GM12878 (cell line): ENCODE measurements around the gene CSTF1.

Experiments
- ATF7 ChIP-seq: fragments of 450-650 bp; IDR thresholded peaks from 2 replicates; pipeline ENCODE4 v1.6.1; 2016; ENCODE audit warnings: low read depth, mild to moderate bottlenecking
- CHD1 ChIP-seq: IDR thresholded peaks from 2 replicates; pipeline ENCODE4 v1.6.1; 2012; ENCODE audit warnings: low read depth, low read length, improper control_type of control experiment
- CHD2 ChIP-seq: IDR thresholded peaks from 2 replicates; pipeline ENCODE4 v1.6.1; 2011; ENCODE audit warnings: low read depth, low read length, improper control_type of control experiment, borderline replicate concordance
- TF ChIP-seq, protein P1 (sequence below), 3 experiments: IDR thresholded peaks in 2 of 3; conservative IDR thresholded peaks in 1 of 3; 2 replicates each; pipeline ENCODE4 v1.5.1; 2011; ENCODE audit warnings: low read depth in 3 of 3, low read length in 3 of 3, mild to moderate bottlenecking in 3 of 3, control low read depth in 2 of 3, moderate library complexity in 2 of 3, inconsistent platforms in 1 of 3, mixed read lengths in 1 of 3; ENCODE audit not compliant: control insufficient read depth in 2 of 3, insufficient read depth in 1 of 3; ENCODE audit errors: extremely low read depth in 1 of 3
- TF ChIP-seq, protein P2 (sequence below): IDR thresholded peaks from 2 replicates; pipeline ENCODE4 v1.6.1; 2011; ENCODE audit warnings: borderline replicate concordance, low read depth, mild to moderate bottlenecking, moderate library complexity, low read length; ENCODE audit not compliant: insufficient read depth, poor library complexity, severe bottlenecking

DNA sequence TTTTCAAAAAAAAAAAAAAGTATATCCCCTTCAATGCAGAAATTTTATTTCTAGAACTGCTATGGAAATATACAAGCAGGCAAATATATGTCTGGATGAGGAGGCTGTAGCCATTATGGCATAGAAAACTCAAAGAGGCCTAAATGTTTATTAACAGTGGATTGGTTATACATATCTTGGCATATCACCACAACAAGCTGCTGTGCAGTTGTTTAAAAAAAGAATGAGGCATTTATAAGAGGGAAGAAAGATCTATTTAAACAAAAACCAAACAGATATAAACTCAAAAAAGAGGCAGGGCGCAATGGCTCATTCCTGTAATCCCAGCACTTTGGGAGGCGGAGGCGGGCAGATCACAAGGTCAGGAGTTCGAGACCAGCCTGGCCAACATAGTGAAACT is 45.8 kb downstream of the CSTF1 start:
- TF ChIP-seq CHD2 (no peak), ATF7 (no peak), CHD1 (no peak)
- TF ChIP-seq, protein P1, sequence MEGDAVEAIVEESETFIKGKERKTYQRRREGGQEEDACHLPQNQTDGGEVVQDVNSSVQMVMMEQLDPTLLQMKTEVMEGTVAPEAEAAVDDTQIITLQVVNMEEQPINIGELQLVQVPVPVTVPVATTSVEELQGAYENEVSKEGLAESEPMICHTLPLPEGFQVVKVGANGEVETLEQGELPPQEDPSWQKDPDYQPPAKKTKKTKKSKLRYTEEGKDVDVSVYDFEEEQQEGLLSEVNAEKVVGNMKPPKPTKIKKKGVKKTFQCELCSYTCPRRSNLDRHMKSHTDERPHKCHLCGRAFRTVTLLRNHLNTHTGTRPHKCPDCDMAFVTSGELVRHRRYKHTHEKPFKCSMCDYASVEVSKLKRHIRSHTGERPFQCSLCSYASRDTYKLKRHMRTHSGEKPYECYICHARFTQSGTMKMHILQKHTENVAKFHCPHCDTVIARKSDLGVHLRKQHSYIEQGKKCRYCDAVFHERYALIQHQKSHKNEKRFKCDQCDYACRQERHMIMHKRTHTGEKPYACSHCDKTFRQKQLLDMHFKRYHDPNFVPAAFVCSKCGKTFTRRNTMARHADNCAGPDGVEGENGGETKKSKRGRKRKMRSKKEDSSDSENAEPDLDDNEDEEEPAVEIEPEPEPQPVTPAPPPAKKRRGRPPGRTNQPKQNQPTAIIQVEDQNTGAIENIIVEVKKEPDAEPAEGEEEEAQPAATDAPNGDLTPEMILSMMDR (IDR thresholded peaks at IDR 0.05 in 2 of 3, conservative IDR thresholded peaks at IDR 0.05 in 1 of 3; ENCODE audit: control insufficient read depth in 2 of 3, extremely low read depth in 1 of 3, insufficient read depth in 1 of 3, low read depth in 3 of 3, low read length in 3 of 3), result no peak
- TF ChIP-seq, protein P2, sequence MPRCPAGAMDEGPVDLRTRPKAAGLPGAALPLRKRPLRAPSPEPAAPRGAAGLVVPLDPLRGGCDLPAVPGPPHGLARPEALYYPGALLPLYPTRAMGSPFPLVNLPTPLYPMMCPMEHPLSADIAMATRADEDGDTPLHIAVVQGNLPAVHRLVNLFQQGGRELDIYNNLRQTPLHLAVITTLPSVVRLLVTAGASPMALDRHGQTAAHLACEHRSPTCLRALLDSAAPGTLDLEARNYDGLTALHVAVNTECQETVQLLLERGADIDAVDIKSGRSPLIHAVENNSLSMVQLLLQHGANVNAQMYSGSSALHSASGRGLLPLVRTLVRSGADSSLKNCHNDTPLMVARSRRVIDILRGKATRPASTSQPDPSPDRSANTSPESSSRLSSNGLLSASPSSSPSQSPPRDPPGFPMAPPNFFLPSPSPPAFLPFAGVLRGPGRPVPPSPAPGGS, result no peak
